ENCODE results near the gene DPP6.

DNA sequence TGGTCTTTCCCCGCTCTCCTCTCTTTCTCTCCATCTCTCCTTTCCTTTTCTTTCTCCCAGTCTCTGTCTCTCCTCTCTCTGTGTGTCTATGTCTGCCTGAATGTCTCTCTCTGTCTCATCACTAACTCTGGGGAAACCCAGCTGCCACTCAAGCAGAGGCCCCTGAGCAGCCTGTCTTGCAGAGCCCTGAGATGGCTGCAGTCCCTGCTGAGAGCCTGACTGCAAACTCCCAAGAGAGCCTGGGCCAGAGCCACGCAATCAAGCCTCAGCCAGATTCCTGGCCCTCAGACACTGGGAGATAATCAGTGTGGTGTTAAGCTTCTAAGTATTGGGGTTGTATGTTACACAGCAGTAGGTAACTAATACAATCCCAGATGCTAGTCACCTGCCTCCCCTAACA, 859.2 kb downstream of the DPP6 start:
- TF ChIP-seq, protein P1, sequence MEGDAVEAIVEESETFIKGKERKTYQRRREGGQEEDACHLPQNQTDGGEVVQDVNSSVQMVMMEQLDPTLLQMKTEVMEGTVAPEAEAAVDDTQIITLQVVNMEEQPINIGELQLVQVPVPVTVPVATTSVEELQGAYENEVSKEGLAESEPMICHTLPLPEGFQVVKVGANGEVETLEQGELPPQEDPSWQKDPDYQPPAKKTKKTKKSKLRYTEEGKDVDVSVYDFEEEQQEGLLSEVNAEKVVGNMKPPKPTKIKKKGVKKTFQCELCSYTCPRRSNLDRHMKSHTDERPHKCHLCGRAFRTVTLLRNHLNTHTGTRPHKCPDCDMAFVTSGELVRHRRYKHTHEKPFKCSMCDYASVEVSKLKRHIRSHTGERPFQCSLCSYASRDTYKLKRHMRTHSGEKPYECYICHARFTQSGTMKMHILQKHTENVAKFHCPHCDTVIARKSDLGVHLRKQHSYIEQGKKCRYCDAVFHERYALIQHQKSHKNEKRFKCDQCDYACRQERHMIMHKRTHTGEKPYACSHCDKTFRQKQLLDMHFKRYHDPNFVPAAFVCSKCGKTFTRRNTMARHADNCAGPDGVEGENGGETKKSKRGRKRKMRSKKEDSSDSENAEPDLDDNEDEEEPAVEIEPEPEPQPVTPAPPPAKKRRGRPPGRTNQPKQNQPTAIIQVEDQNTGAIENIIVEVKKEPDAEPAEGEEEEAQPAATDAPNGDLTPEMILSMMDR (IDR thresholded peaks at IDR 0.05) = no peak
- no peak for TF ChIP-seq EZH2 (IDR thresholded peaks at IDR 0.05)

Measured in neural progenitor cell (in vitro differentiated cells).